GM21367 (cell line): ENCODE measurements around the gene MPPED2.
"Not testable (repeated sequence)": the region's sequence is repeated elsewhere in the genome, so short reads cannot be mapped to it uniquely, and the experiment has no call there.

Source experiments
- ATAC-seq: cut with Tn5 transposase; IDR thresholded peaks from one replicate; pipeline ENCODE4 v1.9.1; 2021; ENCODE audit not compliant: unreplicated experiment

Gene MPPED2

DNA sequence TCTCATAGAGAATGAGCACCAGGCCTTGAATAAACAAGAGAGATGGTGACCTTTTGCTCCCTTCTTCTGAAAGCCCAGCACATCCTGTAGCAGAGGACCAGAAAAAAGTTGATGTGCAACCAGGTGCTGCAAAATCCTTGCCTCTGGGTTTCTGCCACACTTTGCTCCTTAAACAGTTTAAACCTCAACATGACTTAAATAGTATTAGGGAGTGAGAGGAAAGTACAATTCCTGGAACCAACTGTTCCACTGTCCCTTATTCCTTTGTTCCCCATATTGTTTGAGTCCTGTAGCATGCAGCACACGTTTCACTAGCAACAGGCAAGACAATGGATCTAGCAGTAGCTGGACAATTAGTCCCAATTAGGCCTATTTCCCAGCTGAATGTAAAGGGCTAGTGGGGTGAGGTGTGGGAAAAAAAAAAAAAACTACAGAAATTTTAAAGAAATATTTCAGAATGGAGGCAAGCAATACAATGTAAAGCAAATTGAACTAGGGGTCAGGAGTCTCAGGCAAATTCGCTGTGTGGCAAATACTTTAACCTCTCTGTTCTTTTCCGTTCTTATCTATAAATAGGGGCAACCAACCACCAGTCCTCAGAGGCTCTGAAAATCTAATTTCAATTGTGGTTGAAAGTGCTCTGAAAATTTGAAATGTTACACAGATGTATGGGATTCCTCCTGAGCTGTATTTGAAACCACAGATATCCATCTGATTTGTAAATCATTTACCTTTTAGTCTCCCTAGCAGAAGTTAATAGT is 6.6 kb downstream of the MPPED2 start:
- no peak for ATAC-seq

DNA sequence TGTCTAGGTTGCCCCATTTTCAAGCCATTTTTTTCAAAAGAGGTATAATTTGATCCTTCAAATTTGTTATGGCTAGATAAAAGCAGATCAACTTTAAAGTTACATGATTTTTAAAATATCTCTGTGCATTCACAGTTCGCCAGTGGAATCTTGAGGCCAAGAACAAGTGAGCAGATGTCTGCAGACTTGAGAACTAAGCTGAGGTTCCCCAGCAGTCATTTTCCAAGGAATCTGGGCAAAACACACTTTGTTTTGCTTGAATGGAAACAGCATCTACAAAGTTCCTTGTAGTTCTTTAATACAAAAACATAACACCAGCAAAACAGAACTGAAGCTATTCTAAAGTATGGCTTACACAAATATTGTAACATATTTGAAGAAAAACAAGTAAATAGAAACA is 7.7 kb downstream of the MPPED2 start:
- ATAC-seq = no peak

DNA sequence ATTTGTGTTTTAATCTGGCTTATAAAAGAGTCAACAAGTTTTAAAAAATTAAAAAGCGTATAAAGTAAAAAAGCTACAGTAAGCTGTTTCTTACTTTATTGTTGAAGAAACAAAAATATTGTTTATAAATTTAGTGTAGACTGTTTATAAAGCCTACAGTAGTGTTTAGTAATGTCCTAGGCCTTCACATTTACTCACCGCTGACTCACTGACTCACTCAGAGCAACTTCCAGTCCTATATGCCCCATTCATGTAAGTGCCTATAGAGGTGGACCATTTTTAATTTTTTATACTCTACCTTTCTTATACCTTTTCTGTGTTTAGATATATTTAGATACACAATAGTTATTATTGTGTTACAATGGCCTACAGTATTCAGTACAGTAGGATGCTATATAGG is 12.2 kb downstream of the MPPED2 start:
- no peak for ATAC-seq

DNA sequence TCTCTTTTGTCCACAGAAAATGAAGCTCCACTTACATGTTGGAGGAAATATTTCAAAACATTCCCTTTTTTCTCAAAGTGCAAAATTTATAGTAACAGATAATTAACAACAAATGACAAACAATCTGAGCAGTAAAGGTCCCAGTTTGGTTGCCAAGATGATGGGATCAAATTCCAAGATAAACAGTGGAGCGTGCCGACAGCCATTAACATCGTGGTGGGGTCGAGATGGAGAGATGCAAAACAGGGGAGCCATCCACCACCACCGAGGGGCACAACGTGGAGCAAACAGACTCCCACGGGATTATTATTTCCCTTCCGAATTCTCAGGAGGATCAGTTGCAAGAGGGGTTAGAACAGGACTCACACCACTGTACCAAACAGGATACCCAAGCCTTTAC is 17.2 kb downstream of the MPPED2 start:
- ATAC-seq = no peak

DNA sequence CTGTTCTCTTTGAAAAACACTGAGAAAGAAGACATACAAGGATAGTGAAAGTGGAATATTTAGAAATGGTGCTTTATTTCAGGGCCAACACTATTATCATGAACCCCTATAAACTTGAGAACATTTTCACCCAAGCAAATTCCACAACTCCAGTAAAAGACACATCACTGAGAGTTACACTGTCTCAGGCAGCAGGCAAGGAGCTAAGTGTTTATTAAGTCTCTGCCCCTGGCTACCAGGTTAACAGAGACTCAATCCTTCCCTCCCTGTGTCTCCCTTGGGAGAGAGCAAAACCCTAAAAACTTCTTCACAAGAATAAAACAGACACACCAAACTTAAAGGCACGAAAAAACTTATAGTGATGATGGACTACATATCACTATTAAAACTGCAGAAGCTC is 18.5 kb downstream of the MPPED2 start:
- ATAC-seq = no peak

DNA sequence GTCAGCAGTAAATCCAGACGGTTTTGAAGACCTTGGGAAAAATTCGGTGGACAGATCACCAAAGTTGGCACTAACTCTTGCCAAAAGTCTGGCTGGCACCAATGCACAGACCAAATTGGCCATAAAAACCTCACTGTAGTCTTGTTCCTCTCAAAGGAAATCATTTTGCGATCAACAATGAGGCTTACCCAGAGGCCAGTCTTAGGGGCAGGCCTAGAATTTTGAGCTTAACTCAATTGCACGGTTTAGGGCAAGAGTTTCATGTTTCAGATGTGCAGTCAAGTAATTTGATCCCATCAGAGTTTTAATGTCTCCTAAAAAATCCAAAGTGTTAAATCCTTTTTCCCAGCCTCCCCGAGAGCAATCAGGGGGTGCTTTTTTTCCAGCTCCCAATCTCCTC is 19.0 kb downstream of the MPPED2 start:
- no peak for ATAC-seq

DNA sequence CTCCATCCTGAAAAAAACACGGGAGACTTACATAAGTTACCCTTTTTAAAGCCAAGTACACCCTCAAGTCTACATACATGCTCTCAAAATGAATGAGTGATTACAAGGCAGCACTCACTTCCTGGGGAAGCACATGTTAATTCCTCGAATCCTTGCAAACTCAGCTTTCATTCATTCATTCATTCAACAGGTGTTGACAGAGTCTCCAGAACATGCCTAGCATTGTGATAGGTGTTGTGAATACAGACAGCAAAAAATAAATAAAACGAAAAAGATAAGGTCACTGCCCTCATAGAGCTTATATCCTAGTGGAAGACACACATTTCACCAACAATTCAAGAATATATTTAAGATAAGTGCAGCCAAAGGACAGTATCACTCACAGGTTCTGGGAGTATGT is 19.7 kb downstream of the MPPED2 start:
- ATAC-seq = no peak

DNA sequence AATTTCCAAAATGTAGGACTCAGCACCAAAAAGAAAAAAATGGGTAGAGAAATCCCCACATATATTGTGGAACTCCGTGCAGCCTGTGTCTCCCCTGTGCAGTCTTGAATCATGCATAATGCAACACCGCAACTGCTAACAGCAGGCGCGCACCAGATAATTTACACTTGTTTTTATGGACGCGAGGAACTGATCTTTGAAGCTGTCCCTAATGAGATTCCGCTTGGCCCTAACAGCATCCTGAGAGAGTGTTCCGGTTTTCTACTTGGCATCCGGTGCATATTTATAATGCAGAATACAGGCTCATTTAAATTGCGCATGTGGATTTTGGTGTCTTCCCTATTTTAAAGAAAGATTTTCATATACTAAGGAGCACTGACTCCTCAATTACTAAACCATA is 21.1 kb downstream of the MPPED2 start:
- no peak for ATAC-seq

DNA sequence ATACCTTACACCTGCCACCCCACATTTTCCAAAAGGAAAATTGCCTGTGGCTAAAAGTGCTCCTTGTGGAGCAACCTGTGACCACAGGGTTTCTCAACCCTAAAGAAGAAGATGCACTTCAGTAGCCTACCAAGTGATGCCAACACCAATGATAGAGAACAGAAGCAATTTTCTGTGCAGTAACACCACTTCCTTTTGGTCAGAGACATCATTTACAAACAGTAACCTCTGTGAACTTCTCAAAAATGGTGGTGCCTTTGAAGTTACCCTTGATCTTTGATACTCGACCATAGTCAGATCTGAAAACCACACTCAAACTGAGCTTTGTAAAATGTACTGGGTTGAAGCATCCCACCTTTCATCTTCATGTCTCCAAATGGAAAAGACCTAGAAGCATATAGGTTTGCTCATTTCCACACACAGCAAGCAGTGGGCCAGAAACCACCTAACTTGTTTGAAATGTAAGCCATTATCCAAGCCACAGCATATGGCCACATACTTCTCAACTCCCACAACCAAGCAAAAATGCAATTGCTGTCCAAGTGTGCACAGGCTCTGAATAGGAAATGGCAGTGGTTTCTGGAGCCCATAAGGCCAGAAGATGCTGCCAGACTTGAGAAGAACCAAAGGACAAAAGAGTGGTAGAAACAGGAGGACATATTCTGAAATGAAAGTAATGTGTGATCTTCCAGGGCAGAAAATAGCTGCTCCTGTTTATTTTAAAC is 24.3 kb downstream of the MPPED2 start:
- no peak for ATAC-seq

DNA sequence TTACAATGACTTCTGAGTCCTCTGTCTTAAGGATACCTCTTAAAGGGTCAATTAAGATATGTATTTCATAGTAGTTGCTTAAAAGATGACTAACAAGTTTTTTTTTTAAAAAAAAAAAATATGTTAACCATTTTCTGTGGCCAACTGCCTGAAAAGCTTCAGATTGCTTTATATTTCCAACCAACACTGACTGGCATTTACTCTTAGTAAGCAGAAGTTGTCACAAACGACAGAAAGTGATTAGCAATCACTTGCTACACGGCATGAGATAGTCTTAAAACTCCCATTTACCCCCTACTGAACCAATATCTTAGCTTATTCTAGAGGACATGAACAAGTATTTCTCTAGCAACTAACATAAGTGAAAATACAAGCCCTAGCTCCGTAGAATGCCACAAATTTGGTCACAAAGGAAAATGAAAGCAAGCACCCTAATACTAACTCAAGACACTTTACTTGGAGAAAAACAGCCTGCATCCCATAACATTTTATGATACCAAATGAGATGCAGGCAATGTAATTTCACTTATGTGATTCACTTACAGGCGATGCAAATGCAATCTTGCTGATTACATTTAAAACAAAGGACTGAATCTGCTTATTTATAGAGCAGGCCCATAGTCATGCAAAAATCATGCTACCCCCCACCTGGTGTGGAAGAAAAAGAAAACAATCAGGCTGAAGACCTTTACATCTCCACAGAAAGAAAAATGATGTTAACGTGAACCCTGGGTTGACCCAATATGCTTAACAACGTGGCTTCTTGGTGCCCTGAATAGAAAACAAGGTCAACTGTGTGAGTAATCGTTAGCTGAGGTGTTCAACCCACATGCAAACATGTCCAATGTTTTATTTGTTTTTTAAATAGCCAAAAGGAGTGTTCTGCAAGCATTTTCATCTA is 25.7 kb downstream of the MPPED2 start:
- ATAC-seq = no peak

DNA sequence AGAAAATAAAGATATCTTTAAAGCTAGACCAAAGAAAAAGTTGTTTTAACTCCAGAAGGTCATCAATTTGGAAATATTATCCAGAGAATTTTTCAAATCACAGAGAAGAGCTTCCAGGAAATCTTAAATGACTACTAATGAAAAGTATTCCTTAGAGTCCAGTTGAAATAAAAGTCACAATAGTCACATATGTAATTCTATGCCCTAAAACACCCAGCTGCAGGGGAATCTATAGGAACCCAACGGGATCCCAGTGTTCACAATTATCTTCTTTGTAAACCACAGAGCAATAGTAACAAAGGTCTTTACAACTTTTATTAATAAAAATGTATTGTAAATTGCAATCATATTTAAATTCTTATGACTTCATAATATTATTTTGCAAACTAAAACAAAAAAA is 27.1 kb downstream of the MPPED2 start:
- ATAC-seq = no peak

DNA sequence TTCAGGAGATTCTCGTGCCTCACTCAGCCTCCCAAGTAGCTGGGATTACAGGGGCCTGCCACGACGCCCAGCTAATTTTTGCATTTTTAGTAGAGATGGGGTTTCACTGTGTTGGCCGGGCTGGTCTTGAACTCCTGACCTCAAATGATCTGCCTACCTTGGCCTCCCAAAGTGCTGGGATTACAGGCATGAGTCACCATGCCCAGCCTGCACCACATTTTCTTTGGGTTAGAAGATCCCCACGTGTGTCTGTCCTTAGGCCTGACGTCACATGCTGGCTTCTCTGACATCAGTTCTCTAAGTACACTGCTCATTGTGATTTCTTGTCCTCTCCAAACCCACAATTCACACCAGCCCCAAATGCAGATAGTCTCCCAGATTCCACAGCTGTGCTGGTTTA is 31.6 kb downstream of the MPPED2 start:
- not testable (repeated sequence) for ATAC-seq

DNA sequence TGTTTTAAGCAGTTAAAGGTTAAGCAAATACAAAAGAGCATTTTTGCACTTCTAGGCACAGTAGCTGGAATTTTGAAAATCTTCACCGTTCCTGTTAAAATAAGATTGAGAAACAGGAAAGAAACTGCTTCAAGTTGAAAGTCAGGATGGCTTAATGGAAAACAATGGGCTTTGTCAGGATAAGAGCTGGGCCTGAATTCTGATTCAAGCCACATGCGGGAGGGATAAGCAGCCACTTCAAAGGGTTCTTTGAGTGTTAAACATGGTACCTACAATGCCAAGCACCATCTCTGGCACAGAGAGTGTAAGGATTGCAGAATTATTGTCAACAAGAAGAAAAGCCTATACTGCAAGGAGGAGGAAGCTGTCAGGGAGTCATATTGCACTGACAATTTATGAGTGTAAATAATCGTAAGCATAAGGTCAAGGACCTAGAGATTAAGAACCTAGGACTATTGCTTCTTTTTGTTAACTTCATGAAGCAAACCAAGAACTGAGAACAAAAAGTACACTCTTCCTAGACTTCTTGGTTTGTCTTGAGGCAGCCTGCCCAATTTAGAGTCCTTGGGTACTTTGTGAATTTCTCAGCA is 32.5 kb downstream of the MPPED2 start:
- ATAC-seq = no peak

DNA sequence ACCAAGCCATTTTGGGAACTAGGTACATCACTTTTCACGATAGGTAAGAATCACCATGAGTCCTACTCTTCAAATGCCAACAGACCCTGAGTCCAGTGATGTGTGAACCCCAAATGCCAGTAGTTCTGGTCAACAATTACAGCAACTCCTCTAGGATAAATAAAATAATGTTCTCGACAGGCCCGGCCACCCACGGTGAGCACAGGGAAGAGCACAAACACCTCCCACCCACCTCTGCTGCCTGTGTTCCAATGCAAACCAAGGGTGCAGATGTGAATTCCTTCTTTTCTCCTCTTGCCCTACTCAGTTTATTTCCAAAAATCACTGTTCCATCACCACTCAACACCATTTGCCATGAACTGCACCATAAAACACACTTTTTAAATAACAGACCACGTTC is 33.3 kb downstream of the MPPED2 start:
- no peak for ATAC-seq

DNA sequence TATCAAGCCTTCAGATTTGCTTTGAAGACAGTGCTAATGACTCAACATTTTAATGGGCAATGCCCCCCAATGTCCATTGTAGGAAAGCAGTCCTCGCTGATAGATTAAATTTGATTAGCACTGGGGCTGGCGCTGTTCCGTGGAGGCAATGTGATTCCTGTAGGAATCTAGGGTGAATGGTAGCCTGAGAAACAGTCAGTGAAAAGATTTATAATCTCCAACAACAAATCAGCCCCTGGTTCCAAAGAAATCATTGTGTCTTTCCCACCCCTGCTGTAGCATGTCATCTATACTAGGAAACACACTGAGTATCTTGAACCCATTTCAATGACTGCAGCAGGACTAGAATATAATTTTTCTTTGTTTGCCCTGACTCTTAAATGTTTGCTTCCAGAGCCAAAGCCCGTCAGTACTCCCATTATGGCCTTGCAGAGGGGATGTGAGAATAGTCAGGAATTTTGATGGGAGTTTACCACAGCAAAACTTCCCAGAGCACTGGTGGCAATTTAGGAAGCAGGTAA is 36.1 kb downstream of the MPPED2 start:
- no peak for ATAC-seq

DNA sequence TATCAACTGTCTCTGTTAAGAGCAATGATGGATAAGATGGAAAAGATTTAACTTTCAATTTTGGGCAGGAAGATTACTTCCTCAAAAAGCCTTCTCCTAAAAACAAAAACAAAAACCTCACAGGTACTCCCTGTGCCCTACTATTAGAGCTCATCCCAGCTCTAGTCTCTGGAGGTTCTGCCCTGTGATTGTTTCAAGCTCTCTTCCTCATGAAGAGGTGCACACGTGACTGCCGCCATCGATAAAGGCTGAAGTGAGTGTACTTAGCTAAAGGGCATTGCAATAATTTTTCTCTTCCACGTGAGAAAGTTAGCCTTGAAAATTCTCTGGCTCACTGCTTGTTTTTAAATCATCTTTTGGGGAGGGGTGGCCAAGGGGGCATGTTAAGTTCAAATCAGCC is 36.6 kb downstream of the MPPED2 start:
- ATAC-seq = no peak

DNA sequence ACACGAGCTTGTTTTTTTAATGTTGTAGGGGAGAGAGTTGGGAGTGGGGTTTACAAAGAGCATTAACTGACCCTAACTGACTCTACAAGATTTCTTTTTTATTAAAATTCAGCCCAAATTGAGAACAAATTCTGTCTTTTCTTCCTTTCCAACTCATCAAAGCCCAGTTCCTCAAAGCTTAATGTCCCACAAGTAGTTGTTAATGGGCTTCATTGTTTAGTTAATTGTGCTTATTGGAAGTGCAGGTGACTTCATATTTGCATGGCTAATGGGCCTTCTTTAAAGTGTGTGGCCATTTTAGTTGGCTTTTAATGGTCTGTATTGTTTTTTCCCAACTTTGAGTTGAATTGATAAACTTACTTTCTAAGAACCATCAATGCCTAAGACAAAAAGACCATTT is 39.8 kb downstream of the MPPED2 start:
- ATAC-seq = no peak

DNA sequence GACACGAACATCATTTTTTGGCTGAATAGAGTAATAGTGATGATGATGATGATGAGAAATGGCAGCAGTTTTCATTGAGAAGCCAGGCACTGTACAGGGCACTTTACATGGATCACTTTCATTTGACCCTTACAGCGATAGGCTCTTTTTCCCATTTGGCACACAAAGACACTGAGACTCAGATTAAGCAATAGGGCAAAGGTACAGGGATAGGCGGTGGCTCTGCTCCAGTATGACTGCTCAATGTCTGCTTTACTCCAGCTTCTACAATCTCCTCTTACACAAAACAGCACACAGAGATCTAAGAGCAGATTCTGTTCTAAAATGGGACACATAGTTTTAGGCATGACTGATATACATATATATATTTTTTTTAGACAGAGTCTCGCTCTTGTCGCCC is 40.6 kb downstream of the MPPED2 start:
- no peak for ATAC-seq

DNA sequence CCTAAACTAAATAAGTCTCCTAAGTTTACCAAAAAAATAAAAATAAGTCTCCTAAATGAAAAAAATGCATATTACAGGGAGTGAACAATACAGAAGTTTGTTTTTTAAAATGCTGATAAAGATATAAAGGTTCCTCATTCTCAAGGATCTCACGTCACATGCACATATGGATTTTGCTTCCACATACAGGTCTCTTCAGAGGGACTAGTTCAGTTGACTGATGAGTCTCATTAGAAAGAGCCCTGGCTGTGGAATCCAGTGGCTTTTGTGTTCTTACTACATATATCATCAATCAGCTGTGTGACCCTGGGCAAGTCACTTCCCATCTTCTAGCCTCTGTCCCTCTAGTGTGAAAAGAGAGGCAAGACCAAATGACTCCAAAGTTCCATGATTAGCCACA is 43.1 kb downstream of the MPPED2 start:
- ATAC-seq = no peak

DNA sequence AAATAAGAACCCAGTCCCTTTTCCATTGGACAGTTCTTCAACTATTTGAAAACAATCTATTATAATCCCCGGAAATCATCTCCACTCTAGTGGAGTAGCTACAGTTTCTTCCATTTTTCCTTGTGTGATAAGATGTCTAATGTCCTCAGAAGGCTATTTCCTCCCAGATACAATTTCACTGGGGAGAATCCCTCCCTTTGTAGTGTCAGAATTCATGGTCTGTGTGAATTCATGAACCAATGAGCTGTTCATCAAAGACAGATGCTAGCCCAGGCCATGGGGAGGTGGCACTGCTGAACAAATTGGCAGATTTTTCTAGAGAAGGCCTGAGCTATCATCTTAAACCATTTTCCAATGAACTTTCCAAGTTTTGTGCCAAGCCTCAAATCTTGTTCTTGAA is 45.4 kb downstream of the MPPED2 start:
- no peak for ATAC-seq

DNA sequence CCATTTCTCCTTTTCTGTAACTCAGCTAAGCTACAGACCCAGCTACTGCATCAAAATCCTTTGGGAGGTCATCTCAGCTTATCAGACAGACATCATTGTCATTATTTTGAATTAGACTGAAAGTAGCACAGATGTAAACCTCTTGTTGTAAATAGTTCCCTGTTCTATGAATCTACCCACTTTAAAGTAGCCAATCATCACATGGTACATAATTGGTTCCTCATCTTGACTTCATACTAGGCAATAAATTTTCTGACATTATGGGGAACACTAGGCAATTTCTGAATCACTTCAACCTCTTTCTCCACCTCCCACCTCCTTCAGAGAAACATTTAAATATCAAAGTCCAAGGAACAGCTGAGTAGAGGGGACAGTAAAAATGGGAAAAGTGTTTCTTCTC is 47.9 kb downstream of the MPPED2 start:
- no peak for ATAC-seq
